ENCODE measurements around the gene PROB1. TPM values are rescaled to one million over a fixed set of nuclear protein-coding genes. Genes with fewer than 3 reads are reported as not detected.
"Not testable (repeated sequence)": the region's sequence is repeated elsewhere in the genome, so short reads cannot be mapped to it uniquely, and the experiment has no call there.

PROB1 gene
- total RNA-seq, 6 experiments from 2014 or later = 2.8 to 5.3 (median 5.1) TPM

DNA sequence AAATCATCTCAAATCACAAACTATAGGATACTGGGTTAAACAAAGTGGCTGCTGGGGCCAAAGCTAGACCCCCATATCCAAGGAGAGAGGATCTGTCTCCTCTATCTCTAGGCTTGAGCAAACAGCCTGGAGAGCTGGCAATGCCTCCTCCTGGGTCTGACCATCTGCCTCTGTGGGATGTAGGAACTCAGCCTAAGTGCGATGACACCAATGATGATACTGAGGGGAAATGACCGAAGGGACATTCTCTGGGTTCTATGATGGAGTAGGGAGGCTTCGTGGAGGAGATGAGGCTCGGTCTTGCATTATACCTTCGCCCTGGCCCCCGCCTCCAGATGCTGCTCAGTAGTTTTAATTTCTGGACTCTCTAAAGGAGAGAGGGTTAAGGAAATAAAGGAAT lies 18.2 kb upstream of the PROB1 start:
- no peak for DNase-seq
- Mint-ChIP-seq H3K4me3 (no peak overlapping the region), H3K27me3 (ENCODE audit: insufficient read depth) (no peaks in the 10 kb centered on the region), H3K36me3 (ENCODE audit: low read depth) (peaks cover 5% of the 10 kb centered on the region; the same call in 1 of the 2 replicates), H3K4me1 (ENCODE audit: low read depth) (peaks cover 24% of the 10 kb centered on the region), H3K27ac (no peak overlapping the region), H3K9me3 (no peaks in the 10 kb centered on the region)
- TF ChIP-seq, protein P1, sequence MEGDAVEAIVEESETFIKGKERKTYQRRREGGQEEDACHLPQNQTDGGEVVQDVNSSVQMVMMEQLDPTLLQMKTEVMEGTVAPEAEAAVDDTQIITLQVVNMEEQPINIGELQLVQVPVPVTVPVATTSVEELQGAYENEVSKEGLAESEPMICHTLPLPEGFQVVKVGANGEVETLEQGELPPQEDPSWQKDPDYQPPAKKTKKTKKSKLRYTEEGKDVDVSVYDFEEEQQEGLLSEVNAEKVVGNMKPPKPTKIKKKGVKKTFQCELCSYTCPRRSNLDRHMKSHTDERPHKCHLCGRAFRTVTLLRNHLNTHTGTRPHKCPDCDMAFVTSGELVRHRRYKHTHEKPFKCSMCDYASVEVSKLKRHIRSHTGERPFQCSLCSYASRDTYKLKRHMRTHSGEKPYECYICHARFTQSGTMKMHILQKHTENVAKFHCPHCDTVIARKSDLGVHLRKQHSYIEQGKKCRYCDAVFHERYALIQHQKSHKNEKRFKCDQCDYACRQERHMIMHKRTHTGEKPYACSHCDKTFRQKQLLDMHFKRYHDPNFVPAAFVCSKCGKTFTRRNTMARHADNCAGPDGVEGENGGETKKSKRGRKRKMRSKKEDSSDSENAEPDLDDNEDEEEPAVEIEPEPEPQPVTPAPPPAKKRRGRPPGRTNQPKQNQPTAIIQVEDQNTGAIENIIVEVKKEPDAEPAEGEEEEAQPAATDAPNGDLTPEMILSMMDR (IDR thresholded peaks at IDR 0.05) = no peak

DNA sequence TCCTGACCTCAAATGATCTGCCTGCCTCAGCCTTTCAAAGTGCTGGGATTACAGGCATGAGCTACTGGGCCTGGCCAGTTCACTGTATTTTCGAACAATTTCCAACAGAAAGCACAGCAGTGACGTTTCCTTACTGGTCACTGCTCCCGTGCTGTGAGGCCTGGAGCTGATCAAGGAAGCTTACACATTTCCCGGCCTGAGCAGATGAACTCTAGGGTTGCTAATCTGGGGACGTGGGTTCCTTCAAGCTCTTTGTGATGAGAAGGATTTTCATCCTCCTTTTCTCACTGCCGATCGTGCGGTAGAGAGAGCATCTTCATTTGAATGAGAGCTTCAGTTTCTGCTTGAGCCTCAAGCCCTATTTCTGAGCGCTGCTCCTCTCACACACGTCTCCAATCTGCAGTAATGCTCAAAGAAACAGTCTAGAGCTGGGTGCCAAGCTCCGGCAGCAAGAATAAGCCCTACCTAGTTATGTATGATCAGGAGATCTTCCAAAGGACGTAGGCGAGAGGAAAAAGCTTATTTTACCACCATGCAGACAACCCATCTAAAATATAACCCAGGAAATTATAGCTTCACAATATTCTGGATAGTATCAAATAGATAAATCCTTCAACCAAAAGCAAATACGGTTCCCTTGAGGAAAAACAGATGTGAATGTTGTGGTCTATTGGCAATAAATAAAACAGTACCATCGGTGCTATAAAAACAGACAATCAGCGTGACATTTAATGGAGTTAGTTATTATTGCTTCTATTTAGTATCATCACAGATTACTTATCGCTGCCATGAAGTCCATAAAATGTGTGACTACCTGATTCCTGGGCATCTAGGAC lies 16.3 kb upstream of the PROB1 start:
- H3K4me1 Mint-ChIP-seq (ENCODE audit: low read depth) = peaks cover 24% of the 10 kb centered on the region
- TF ChIP-seq, protein P1 (IDR thresholded peaks at IDR 0.05) = no peak
- H3K9me3 Mint-ChIP-seq = no peaks in the 10 kb centered on the region
- H3K4me3 Mint-ChIP-seq = peak overlapping the region; percentile 39; the same call in 1 of the 2 replicates
- peak overlapping the region; percentile 90 for H3K27ac Mint-ChIP-seq
- no peaks in the 10 kb centered on the region for H3K27me3 Mint-ChIP-seq (ENCODE audit: insufficient read depth)
- peak; percentile 14 for DNase-seq
- H3K36me3 Mint-ChIP-seq (ENCODE audit: low read depth) = peaks cover 5% of the 10 kb centered on the region; the same call in 1 of the 2 replicates

DNA sequence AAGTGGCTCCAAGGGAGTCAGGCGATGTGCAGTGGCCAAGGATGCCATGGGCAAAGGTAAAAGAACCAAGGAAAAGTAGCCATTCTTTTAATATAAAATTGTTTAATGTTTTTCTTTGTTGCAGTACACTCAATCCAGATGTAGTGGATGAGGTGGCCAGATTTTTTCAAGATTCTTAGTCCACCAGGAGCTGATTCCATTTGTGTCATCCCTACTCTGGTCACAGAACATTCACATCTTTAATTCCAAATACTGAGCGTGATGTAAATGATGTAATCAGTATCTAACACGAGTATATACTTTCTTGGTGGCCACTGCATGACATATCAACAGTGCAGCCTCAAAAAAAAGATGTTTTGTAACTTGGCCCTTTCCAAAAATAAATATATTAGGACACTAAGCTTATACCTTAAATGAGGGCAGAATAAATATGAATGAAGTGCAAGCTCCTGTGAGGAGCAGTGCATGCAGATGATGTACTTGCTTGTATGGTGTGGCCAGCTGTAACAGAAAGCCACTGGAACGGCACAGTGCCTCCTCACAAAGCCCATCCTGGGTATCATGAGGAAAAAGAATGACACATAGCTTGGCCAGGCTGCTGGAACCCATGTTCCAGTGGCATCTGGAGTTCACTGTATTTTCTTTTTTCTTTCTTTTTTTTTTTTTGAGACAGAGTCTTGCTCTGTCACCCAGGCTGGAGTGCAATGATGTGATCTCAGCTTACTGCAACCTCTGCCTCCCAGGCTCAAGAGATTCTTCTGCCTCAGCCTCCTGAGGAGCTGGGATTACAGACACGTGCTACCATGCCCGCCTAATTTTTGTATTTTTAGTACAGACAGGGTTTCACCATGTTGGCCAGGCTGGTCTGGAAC lies 15.5 kb upstream of the PROB1 start:
- Mint-ChIP-seq H3K36me3 (ENCODE audit: low read depth) (0 out of 2 replicates have a peak, but pooled peaks cover 5% of the 10 kb centered on the region), H3K9me3 (no peaks in the 10 kb centered on the region), H3K4me1 (ENCODE audit: low read depth) (peaks cover 24% of the 10 kb centered on the region), H3K27me3 (ENCODE audit: insufficient read depth) (no peaks in the 10 kb centered on the region), H3K4me3 (no peak overlapping the region), H3K27ac (peak overlapping the region; percentile 90)
- TF ChIP-seq, protein P1 (IDR thresholded peaks at IDR 0.05) = no peak
- DNase-seq = no peak

DNA sequence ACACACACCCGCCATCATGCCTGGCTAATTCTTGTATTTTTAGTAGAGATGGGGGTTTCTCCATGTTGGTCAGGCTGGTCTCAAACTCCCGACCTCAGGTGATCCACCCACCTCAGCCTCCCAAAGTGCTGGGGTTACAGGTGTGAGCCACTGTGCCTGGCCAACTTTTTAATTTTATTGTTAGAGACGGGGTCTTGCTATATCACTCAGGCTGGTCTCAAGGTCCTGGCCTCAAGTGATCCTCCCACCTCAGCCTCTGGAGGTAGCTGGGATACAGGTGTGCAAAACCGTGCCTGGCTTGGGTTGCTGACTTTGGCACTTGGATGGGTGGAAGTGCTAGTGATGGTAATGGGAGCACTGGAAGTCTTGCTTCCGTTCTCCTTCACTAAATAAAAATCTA lies 14.2 kb upstream of the PROB1 start:
- H3K36me3 Mint-ChIP-seq (ENCODE audit: low read depth); H3K27me3 Mint-ChIP-seq (ENCODE audit: insufficient read depth); H3K9me3 Mint-ChIP-seq; DNase-seq; H3K4me3 Mint-ChIP-seq; H3K27ac Mint-ChIP-seq: not testable (repeated sequence)
- H3K4me1 Mint-ChIP-seq (ENCODE audit: low read depth) = peaks cover 30% of the 10 kb centered on the region

DNA sequence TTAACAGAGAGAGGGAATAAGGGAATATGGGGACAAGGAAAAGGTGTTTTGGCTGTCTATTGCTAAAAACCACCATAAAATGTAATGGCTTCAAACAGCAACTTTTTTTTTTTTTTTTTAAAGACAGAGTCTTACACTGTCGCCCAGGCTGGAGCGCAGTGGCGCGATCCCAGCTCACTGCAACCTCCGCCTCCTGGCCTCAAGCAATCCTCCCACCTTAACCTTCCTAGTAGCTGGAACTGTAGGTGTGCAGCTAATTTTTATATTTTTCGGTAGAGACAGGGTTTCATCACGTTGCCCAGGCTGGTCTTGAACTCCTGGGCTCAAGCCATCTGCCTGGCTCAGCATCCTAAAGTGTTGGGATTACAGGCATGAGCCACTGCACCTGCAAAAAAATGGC lies 13.3 kb upstream of the PROB1 start:
- Mint-ChIP-seq H3K4me1 (ENCODE audit: low read depth) (peaks cover 36% of the 10 kb centered on the region), H3K9me3 (no peaks in the 10 kb centered on the region), H3K4me3 (no peak overlapping the region), H3K27me3 (ENCODE audit: insufficient read depth) (no peaks in the 10 kb centered on the region; the same call in 1 of the 2 replicates), H3K27ac (no peak overlapping the region), H3K36me3 (ENCODE audit: low read depth) (0 out of 2 replicates have a peak, but pooled peaks cover 5% of the 10 kb centered on the region)
- DNase-seq = no peak
- TF ChIP-seq, protein P1 (IDR thresholded peaks at IDR 0.05) = no peak

Data from HFFc6 (cell line).